ENCODE results near the gene FBXO47. TPM values are rescaled to one million over a fixed set of nuclear protein-coding genes. Genes with fewer than 3 reads are reported as not detected.

FBXO47 gene, protein sequence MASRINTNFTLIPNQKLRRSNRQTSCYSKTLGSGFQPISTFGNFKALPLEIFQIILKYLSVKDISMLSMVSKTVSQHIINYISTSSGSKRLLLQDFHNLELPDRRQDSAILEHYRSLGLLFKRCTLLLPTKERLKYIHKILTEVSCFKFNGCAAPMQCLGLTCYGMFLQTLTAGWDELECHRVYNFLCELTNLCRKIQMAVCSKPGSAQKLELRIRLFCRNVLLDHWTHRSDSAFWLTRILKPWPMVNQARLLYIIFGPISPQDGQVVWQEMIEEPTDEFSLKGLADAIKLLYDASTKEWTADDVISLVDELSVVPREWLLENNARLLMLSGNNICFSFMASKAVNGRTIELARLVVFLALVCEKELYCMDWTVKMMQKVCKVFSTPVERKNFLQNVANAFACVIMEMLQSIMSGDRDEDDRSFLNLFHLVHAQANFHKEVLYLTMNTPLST
- not detected for total RNA-seq

DNA sequence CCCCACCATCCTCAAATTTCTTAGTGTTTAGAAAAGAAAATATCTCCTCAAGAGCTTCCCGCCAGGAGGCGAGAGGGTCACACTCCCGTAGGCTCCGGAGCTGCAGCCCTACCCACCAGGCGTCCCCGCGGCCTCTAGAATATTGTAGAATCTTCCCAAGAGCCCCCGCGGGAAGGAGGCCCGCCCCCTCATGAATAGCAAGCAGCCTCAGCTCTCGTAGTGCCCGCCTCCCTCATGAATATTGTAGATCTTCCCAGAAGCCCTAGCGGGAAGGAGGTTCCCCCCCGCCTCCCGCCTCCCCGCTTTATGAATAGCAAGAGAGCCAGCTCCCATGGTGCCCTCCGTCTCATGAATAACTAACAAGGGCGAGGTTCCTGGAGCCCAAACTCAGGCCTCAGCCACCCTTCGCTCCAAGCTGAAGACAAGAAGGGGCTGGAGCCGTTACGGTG lies at the start of gene FBXO47:
Gene FBXO47, minus strand, starts transcription at position 114 of the 449 bp plus-strand sequence. CDS start 4,378 bp downstream, outside the sequence.
- peak; percentile 40 to 95 (median 90) for DNase-seq (ENCODE audit: low read depth in 2 of 3, low spot score in 2 of 3)

DNA sequence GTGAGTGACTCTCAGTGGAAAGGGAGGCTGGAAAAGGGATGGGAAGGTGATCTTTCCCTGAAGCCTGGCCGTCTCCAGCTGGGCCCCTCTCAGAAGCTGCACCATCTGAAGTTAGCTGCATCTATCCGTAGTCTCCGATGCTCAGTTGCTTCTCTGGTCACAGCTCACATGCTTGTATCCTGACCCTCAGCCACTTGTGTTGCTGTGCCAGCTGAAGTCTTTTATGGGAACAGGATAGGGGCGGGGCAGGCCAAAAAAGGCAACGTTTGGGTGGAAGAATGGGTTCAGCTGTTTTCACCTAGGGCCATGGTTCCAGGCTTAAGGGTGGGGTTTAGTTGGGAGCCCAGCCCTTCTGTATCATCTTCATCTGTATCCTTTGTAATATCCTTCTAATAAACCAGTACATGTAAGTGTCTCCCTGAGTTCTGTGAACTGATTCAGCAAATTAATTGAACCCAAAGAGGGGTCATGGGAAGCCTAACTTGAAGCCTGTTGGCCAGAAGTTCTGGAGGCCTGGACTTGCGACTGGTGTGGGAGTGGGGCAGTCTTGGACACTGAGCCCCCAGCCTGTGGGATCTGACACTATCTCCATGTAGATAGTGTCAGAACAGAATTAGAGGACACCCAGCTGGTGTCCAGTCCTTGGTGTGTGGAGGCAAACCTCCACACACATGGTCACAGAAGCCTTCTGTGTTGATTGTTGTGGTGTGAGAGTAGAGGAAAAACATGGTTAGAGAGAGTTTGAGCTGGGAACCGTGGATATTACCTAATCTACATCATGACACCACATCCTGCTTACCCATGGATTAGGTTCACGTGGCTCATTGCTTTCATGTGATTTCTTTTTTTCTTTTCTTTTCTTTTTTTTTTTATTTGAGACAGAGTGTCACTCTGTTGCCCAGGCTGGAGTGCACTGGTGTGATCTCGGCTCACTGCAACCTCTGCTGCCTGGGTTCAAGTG lies 49.3 kb upstream of the FBXO47 start:
- DNase-seq (ENCODE audit: low read depth in 2 of 3, low spot score in 2 of 3): no peak

DNA sequence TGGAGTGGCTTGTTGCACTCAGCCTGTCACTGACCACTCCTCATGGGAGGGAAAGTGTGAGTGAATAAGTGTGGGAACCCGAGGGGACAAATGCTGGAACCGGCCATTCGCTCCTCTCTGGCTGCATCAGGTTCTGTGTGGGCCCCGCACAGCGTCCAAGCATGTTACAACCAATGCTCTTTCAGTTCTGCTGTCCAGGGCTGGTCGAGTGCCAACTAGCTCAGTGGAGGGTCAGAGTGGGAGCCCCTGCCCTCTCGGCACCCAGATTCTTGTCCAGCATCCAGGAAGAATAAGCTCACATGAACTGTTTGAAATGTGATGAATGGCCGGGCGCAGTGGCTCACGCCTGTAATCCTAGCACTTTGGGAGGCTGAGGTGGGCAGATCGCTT lies 48.3 kb upstream of the FBXO47 start:
- DNase-seq (ENCODE audit: low read depth in 2 of 3, low spot score in 2 of 3): no peak

DNA sequence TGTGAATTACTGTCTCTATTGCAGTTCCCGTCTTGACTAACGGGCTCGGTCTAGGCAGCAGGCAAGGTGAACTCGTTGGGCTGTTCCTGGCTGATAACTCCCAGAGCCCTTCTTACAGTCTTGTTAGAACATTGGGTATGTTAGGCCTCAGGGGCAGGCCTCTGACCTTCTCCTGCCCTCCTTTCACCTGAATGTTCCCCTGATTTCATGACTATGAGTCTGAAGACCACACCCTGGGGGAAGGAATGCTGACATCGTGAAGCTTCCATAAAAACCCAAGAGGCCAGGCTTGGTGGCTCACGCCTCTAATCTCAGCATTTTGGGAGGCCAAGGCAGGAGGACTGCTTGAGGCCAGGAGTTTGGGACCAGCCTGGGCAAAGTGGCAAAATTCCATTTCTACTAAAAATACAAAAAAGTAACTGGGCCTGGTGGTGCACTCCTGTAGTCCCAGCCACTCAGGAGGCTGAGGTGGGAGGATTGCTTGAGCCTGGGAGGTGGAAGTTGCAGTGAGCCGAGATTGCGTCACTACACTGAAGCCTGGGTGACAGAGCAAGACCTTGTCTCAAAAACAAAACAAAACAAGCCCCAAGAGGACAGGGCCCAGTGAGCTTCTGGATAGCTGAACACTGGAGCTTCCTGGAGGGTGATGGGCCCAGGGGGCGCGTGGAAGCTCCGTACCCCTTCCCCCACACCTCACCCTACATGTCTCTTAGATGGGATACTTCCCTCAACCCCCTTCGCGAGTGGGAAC lies 47.8 kb upstream of the FBXO47 start:
- DNase-seq (ENCODE audit: low read depth in 2 of 3, low spot score in 2 of 3): no peak

DNA sequence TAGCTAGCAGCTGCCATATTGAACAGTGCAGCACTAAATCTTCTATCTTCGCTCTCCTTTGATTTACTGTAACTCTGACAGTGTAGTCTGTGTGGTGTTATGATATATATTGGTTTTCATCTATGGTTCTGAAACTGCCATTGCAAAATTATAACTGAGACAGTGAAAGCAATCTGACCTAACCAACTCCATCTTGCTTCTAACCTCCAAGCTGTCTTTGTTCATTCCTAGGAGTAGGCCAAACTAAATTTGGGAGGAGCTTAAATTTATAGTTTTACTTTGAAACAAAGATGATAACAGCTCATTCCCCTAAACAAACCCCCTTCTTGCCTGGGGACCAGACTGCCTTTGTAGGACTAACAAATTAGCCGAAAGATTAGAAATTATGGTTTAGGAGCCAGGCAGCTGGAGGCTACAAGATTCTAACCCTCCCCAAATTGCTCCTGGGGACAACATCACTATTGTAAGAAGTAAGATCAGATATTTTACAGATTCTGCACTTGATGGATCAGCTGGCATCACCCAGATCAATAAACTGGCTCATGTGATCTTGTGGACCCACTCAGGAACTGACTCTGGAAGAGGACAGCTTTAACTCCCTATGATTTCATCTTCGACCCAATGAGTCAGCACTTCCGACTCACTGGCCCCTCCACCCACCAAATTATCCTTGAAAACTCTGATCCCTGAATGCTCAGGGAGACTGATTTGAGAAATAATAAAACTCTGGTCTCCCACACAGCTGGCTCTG lies 47.0 kb upstream of the FBXO47 start:
- no peak for DNase-seq (ENCODE audit: low read depth in 2 of 3, low spot score in 2 of 3)

DNA sequence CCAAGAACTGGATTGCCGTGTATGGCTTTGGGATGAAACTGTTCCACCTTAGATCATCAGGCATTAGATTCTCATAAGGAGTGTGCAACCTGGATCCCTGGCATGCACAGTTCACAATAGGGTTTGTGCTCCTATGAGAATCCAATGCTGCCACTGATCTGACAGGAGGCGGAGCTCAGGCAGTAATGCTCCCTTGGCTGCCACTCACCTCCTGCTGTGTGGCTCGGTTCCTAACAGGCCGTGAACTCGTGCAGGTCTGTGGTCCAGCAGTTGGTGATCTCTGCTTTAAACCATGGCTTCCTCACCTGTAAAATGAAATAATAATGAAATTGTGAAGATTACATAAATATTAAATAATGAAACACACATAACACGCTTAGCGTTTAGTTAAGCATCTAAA lies 45.5 kb upstream of the FBXO47 start:
- DNase-seq (ENCODE audit: low read depth in 2 of 3, low spot score in 2 of 3): no peak

DNA sequence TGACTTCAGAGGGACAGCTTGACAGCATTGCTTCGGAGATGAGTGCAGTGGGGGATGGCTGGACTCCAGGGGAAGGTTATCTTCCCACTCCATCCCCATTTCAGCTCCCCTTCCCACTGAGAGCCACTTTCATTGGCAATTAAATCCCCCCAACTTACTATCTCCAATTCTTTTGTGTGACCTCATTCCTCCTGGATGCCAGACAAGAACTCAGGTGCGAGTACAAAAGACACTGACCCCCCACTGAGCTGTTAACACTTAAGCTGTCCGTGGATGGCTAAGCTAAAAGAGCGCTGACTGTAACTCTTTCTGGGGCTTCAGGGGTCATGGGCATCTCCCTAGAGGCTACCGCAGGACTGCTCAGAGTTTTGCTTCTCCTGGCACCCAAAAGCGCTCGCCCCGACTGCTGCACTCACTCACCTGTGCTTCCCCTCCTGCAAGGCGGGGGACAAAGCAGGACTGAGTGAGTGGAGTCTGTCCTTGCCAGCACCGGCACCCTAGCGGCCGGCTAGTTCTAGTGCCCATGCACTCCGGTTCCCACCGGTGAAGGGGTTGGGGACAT lies 44.8 kb upstream of the FBXO47 start:
- DNase-seq (ENCODE audit: low read depth in 2 of 3, low spot score in 2 of 3): no peak

DNA sequence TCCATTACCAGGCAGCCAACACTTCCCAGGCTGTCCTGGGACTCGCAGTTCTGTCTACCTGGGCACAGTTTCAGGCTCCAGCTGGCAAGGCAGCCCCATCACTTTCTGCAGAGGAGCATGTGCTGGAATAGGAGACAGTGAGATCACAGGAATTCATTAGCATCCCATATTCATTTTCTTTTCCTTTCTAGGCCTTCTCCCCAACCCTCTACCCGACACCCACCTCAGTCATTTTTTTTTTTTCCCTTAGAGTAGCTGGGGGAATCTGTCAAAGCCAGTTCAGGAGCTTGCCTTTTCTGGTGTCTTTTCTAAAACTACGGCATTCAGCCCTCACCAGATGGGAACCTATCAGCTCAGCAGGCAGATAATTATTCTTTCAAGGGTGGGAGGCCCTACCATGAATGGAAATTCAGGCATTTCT lies 42.4 kb upstream of the FBXO47 start:
- no peak for DNase-seq (ENCODE audit: low read depth in 2 of 3, low spot score in 2 of 3)

DNA sequence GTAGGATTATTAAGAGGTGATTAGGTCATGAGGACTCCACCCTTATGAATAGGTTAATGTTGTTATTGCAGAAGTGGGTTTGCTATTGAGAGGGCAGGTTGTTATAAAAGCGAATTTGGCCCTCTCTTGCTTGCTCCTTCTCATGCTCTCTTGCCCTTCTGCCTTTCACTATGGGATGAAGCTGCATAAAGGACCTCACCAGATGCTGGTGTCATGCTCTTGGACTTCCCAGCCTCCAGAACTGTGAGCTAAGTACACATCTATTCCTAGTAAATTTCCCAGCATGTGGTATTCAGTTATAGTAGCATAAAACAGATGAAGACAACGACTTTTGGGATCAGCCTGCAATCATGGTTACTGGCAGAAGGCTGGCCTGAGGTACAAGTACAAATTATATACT lies 41.4 kb upstream of the FBXO47 start:
- no peak for DNase-seq (ENCODE audit: low read depth in 2 of 3, low spot score in 2 of 3)

DNA sequence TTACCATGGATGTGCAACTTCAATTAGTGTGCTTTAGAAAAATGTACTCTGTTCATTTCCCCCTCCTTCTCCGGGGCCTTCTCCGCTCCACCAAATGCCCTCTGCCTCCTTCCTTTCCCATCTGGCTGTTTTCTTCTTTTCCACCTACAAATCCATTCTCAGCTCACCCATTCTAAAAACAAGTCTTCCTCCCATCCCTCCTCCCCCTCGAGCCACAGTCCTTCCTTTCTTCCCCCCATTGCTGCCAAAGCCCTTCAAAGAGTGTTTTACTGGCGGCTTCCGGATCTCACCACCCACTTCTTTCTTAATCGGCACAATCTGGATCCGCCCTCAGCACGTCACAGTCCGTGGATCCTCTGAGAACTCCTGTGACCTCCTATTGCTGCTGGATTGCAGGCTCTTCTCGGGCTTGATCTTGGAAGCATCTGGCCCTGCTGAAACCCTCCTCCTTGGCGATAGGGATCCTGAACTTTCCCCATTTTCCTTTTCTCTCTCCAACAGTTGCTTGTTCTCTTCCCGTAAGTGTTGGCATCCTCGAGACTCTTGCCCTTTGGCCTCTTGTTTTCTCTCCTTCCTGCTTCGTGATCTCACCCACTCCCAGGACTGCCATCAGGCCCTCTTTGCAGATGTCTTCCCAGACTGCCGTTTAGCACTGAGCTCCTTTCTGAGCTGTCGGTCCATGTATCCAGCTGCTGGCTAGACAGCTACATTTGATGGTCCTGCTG lies 36.0 kb upstream of the FBXO47 start:
- DNase-seq (ENCODE audit: low read depth in 2 of 3, low spot score in 2 of 3): peak in 2 of 3 donors; percentile 58 to 83

DNA sequence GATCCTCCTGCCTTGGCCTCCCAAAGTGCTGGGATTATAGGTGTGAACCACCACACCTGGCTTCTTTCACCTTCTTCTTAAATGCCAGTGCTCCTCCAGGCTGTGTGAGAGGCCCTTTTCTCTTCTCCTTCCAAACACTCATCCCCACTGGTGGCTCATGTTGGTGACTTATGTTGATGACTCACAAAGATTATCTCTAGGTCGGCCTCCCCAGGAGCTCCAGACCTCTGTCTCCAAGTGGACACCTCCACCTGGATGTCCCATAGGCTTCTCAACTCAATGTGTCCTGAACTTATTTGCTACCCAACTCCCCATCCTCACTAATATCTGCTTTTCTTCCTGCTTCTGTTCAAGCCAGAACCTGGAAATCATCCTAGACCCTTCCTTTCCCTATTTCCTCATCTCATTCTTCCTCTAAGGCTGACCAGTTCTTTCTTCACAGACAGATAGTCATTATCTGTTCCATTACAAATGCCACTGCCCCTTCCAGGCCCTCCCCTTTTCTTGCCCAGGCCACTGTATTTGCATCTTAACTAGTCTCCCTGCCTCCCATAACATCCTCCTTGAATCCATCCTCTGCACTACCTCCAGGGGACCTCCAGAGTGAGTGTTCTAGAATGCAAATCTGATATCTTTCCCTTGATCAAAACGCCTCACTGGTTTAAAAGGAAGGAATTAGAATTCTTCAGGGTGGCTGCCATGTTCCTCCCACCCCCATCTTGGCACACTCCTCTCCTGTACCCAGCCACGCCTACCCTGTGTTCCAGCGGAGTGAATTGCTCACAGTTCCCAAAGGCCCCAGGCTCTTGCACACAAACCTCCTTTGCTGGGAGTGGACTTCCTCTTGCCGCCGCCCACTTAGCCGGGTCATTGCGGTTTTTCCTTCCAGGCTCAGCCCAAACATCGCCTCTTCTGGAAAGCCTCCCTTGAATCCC lies 34.8 kb upstream of the FBXO47 start:
- no peak for DNase-seq (ENCODE audit: low read depth in 2 of 3, low spot score in 2 of 3)

DNA sequence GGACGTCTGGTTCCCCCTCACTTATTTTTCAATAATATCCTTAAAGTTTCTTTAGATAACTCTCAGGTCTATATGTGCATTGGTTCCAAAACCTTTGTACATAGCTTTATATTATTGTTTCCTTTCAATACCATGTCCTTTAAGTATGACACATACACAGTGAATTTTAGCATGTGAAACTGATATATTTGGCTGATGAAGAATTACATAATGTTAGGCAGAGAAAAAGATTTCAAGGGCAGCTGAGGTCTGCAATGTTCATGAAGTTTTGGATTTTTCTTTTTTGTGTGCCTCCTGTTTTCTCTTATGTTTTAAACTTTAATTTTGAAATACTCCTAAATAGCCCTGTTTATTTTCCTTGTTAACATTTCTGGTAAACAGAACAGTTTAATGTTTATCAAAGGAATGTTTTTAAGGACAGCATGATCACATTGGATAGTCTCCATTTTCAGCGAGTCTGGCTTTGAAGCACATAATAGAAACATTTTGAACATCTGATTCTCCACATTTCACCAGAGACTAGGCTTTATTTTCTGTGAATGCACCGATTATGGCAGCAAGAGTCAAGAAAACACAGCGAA lies 32.9 kb upstream of the FBXO47 start:
- no peak for DNase-seq (ENCODE audit: low read depth in 2 of 3, low spot score in 2 of 3)

DNA sequence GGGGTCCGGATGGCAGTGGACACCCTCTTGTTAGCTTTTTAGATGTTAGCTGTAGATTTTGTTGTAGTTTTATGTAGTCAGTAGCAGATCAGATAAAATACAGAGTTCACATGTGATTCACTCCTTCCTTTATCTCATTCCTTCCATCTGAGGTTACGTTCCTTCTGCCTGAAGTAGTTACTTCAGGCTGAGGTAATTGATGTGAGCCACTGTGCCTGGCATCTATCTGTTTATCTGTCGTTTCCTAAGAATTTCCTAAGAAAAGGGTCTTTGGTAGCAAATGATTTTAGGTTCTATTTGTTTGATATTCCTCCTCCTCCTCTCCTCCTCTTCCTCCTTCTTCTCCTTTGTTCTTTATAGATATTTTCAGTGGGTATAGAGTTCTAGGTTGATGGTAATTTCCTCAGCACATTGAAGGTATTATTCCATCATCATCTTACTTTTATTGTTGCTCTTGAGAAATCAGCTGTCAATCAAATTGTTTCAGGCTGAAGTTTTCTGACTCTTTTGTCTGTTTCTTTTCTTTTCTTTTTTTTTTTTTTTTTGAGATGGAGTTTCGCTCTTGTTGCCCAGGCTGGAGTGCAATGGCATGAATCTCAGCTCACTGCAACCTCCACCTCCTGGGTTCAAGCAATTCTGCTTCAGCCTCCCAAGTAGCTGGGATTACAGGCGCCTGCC lies 29.6 kb upstream of the FBXO47 start:
- DNase-seq (ENCODE audit: low read depth in 2 of 3, low spot score in 2 of 3): peak in 1 of 3 donors; percentile 17

DNA sequence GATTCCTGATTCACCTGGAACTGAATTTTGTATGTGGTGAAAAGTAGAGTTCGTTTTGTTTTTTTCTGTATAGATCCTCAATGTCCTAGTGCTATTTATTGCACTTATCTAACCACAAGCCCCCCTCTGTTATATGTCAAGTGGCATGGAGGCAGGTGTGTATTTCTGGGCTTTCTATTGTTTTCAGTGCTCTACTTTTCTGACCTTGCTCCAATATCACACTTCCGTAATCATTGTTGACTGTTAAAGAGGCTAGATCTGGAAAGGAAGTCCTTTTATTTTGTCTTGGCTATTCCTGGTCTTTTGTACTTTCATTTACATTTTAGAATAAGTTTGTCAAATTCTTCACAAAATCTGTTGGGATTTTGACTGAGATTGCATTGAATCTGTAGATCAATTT lies 26.8 kb upstream of the FBXO47 start:
- no peak for DNase-seq (ENCODE audit: low read depth in 2 of 3, low spot score in 2 of 3)

DNA sequence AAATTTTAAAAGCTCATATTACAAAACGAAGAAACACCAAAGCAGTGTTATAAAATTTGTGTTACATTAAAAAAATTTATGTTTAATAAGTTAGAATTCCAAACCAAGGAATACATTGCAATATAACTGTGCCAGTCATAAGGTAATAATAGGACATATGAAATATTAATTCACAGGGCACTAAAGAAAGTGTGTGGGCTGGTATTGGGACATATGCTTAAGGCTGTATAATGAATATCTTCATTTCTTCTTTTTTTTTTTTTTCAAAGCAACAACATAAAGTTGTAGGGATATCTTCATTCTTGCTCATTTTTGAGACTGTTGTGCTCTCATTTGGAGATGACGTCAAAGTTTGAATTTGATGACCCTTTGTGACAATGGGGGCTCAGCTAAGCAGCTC lies 17.5 kb upstream of the FBXO47 start:
- no peak for DNase-seq (ENCODE audit: low read depth in 2 of 3, low spot score in 2 of 3)

DNA sequence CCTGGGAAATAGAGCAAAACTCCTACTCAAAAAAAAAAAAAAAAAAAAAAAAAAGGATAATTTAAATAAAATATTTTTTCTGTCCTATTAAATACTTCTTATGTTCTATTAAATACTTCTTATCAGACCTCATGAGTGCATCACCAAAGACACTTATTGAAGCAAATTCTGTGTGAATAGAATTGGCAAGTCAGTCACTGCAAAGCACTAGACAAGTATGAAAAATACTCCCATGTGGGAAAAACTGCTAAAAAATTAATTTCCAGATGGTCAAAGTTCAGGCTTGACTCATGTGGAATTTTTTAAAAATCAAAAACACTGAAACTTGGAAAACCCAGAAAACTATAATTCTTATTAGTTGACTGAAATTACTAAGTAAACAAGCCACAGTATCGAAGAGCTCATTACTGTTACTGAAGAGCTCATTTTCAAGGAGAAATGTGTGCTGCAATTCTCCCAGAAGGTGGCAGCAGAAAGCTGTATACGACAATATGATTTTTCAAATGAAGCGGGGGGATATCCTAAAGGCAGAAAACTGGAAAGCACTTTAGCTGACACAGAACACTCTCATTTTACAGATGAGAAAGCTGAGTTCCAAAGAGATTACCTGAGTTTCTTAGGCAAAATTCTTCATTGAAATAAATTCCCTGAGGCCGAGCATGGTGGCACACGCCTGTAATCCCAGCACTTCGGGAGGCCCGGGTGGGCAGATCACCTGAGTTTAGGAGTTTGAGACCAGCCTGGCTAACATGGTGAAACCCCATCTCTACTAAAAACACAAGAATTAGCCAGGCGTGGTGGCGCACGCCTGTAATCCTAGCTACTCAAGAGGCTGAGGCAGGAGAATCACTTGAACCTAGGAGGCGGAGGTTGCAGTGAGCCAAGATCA lies 15.9 kb upstream of the FBXO47 start:
- peak; percentile 31 to 83 (median 66) for DNase-seq (ENCODE audit: low read depth in 2 of 3, low spot score in 2 of 3)

Data from hematopoietic multipotent progenitor cell (in vitro differentiated cells).